ENCODE results near the gene ASTL.
A peak's percentile ranks its signal among the peaks of the same experiment; 100 is the strongest.

The ASTL gene

DNA sequence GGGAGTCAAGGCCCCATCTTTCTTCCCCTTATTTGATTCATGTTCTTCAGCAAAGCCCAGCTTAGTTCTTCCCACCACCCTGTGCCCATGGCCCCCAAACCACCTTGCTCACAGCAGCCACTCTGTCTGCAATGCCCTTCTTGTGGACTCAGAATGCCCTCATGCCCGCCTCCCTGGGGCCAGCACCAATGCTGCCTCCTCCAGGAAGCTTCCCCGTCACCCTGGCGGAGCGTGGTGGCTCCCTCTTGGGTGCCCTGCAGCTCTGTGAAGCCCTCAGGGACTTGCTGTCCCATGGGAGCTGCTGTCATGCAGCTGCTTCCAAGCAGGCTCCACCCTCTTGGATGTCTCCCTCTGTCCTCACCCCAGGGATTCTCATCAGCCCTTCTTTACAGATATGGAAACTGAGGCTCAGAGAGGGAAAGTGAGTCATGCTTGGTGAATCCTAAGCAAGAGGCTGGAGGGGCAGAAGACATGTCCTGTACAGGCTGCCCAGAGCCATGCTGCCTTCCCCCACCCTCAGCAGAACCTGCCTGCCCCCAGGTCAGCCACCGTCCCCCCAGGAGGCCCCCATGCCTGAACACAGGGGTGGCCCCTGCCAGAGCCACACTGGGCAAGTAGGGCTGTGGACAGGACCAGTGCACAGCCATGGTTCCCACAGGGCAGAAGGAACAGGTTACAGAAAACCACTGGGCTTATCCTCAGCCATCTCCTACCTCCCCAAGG lies 18.8 kb upstream of the ASTL start:
- no peaks in the 10 kb centered on the region for H3K27me3 ChIP-seq (ENCODE audit: insufficient read depth, low read length, poor library complexity)
- H3K27ac ChIP-seq (ENCODE audit: low read length) = no peak overlapping the region
- no peaks in the 10 kb centered on the region for H3K79me2 ChIP-seq (ENCODE audit: insufficient read depth, low read length)
- H3K4me3 ChIP-seq (ENCODE audit: low read depth in 1 of 2, low read length in 2 of 2) = no peak overlapping the region
- H4K20me1 ChIP-seq (ENCODE audit: insufficient read depth, low read length) = no peaks in the 10 kb centered on the region; the same call in 1 of the 2 replicates
- ATAC-seq (ENCODE audit: insufficient read depth, low read depth) = peak; percentile 45
- no peaks in the 10 kb centered on the region for H3K36me3 ChIP-seq (ENCODE audit: insufficient read depth, low read length)
- H3K4me2 ChIP-seq (ENCODE audit: insufficient read depth, low read length) = no peak overlapping the region
- no peak overlapping the region for H3K9ac ChIP-seq (ENCODE audit: low read depth, low read length)
- H3K4me1 ChIP-seq (ENCODE audit: insufficient read depth, low read length) = peaks cover 15% of the 10 kb centered on the region
- H2AFZ ChIP-seq (ENCODE audit: low read depth, low read length) = no peak overlapping the region
- H3K9me3 ChIP-seq (ENCODE audit: insufficient read depth, low read length, severe bottlenecking) = no peaks in the 10 kb centered on the region
- TF ChIP-seq, protein P1, sequence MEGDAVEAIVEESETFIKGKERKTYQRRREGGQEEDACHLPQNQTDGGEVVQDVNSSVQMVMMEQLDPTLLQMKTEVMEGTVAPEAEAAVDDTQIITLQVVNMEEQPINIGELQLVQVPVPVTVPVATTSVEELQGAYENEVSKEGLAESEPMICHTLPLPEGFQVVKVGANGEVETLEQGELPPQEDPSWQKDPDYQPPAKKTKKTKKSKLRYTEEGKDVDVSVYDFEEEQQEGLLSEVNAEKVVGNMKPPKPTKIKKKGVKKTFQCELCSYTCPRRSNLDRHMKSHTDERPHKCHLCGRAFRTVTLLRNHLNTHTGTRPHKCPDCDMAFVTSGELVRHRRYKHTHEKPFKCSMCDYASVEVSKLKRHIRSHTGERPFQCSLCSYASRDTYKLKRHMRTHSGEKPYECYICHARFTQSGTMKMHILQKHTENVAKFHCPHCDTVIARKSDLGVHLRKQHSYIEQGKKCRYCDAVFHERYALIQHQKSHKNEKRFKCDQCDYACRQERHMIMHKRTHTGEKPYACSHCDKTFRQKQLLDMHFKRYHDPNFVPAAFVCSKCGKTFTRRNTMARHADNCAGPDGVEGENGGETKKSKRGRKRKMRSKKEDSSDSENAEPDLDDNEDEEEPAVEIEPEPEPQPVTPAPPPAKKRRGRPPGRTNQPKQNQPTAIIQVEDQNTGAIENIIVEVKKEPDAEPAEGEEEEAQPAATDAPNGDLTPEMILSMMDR (IDR thresholded peaks at IDR 0.05; ENCODE audit: borderline replicate concordance, extremely low read depth, low read length, poor library complexity, severe bottlenecking) = no peak
- TF ChIP-seq EZH2 (IDR thresholded peaks at IDR 0.05; ENCODE audit: borderline replicate concordance, low read depth, low read length, severe bottlenecking) = no peak
- DNase-seq = peak; percentile 38

GRCh38 chr2:96156011-96156820 lies 17.9 kb upstream of the ASTL start:
- Histone ChIP-seq H3K27me3 (ENCODE audit: insufficient read depth, low read length, poor library complexity) (no peaks in the 10 kb centered on the region), H3K9ac (ENCODE audit: low read depth, low read length) (no peak overlapping the region), H3K79me2 (ENCODE audit: insufficient read depth, low read length) (no peaks in the 10 kb centered on the region), H3K4me1 (ENCODE audit: insufficient read depth, low read length) (peaks cover 18% of the 10 kb centered on the region), H2AFZ (ENCODE audit: low read depth, low read length) (no peak overlapping the region), H3K4me2 (ENCODE audit: insufficient read depth, low read length) (no peak overlapping the region), H3K4me3 (ENCODE audit: low read depth in 1 of 2, low read length in 2 of 2) (no peak overlapping the region), H3K27ac (ENCODE audit: low read length) (no peak overlapping the region), H3K36me3 (ENCODE audit: insufficient read depth, low read length) (no peaks in the 10 kb centered on the region), H3K9me3 (ENCODE audit: insufficient read depth, low read length, severe bottlenecking) (no peaks in the 10 kb centered on the region), H4K20me1 (ENCODE audit: insufficient read depth, low read length) (no peaks in the 10 kb centered on the region; the same call in 1 of the 2 replicates)
- peak; percentile 18; the same call in 1 of the 3 replicates for ATAC-seq (ENCODE audit: insufficient read depth, low read depth)
- DNase-seq = no peak
- TF ChIP-seq, protein P1 (IDR thresholded peaks at IDR 0.05; ENCODE audit: borderline replicate concordance, extremely low read depth, low read length, poor library complexity, severe bottlenecking) = no peak
- TF ChIP-seq EZH2 (IDR thresholded peaks at IDR 0.05; ENCODE audit: borderline replicate concordance, low read depth, low read length, severe bottlenecking) = no peak

- Histone ChIP-seq H3K79me2 (ENCODE audit: insufficient read depth, low read length) (no peaks in the 10 kb centered on the region), H3K27ac (ENCODE audit: low read length) (no peak overlapping the region), H3K4me2 (ENCODE audit: insufficient read depth, low read length) (no peak overlapping the region), H3K9me3 (ENCODE audit: insufficient read depth, low read length, severe bottlenecking) (no peaks in the 10 kb centered on the region), H4K20me1 (ENCODE audit: insufficient read depth, low read length) (no peaks in the 10 kb centered on the region; the same call in 1 of the 2 replicates), H2AFZ (ENCODE audit: low read depth, low read length) (no peak overlapping the region), H3K4me1 (ENCODE audit: insufficient read depth, low read length) (peaks cover 19% of the 10 kb centered on the region), H3K9ac (ENCODE audit: low read depth, low read length) (no peak overlapping the region), H3K36me3 (ENCODE audit: insufficient read depth, low read length) (no peaks in the 10 kb centered on the region), H3K4me3 (ENCODE audit: low read depth in 1 of 2, low read length in 2 of 2) (no peak overlapping the region), H3K27me3 (ENCODE audit: insufficient read depth, low read length, poor library complexity) (no peaks in the 10 kb centered on the region)
- ATAC-seq (ENCODE audit: insufficient read depth, low read depth) = no peak
- no peak for DNase-seq
- TF ChIP-seq, protein P1 (IDR thresholded peaks at IDR 0.05; ENCODE audit: borderline replicate concordance, extremely low read depth, low read length, poor library complexity, severe bottlenecking) = no peak
- no peak for TF ChIP-seq EZH2 (IDR thresholded peaks at IDR 0.05; ENCODE audit: borderline replicate concordance, low read depth, low read length, severe bottlenecking)
Observed at GRCh38 chr2:96154506-96155380, 16.4 kb upstream of the ASTL start.

All from DND-41 (cell line).